HL-60 (cell line): ENCODE measurements around the gene CATSPERB.

ENCODE experiments used
- DNase-seq, 2 experiments: peaks; one replicate each; pipeline ENCODE4 v3.0.0-alpha.2; 2010 to 2020; ENCODE audit warnings: low read depth in 1 of 2, low spot score in 1 of 2
- H3K27ac ChIP-seq: fragments of 250-450 bp; sonication (Bioruptor Pico); replicated peaks from 2 replicates; pipeline ENCODE4 v1.5.1; 2020; ENCODE audit warnings: mild to moderate bottlenecking, moderate library complexity
- H3K27me3 ChIP-seq: fragments of 250-450 bp; sonication (Bioruptor Pico); 2 replicates; pipeline ENCODE4 v1.5.1; 2021; ENCODE audit warnings: mild to moderate bottlenecking, moderate library complexity; ENCODE audit not compliant: insufficient read depth, poor library complexity, severe bottlenecking
- H3K4me3 ChIP-seq: replicated peaks from 2 replicates; pipeline ENCODE4 v1.5.1; 2011; ENCODE audit warnings: mild to moderate bottlenecking, control low read depth, low read length; ENCODE audit not compliant: insufficient read depth
- GABPA ChIP-seq: IDR thresholded peaks from 2 replicates; pipeline ENCODE4 v1.6.1; 2012; ENCODE audit warnings: low read depth
- POLR2AphosphoS5 ChIP-seq: IDR thresholded peaks from 2 replicates; pipeline ENCODE4 v1.6.1; 2012; ENCODE audit warnings: low read depth
- REST ChIP-seq: IDR thresholded peaks from 2 replicates; pipeline ENCODE4 v1.6.1; 2012; ENCODE audit warnings: low read depth; ENCODE audit not compliant: insufficient replicate concordance
- SPI1 ChIP-seq: IDR thresholded peaks from 2 replicates; pipeline ENCODE4 v1.6.1; 2012; ENCODE audit warnings: low read depth, mild to moderate bottlenecking, borderline replicate concordance
- TF ChIP-seq, protein P1 (sequence below): IDR thresholded peaks from one replicate; pipeline ENCODE4 v1.5.1; 2011; ENCODE audit warnings: low read length, control low read depth, inconsistent platforms; ENCODE audit not compliant: insufficient read depth

CATSPERB gene

GRCh38 chr14:91754185-91754584 lies 22.3 kb upstream of the CATSPERB start:
- H3K4me3 ChIP-seq: no peak overlapping the region
- H3K27ac ChIP-seq: no peak overlapping the region
- no peak for DNase-seq
- TF ChIP-seq GABPA (no peak), POLR2AphosphoS5 (no peak), SPI1 (no peak), REST (no peak)
- TF ChIP-seq, protein P1, sequence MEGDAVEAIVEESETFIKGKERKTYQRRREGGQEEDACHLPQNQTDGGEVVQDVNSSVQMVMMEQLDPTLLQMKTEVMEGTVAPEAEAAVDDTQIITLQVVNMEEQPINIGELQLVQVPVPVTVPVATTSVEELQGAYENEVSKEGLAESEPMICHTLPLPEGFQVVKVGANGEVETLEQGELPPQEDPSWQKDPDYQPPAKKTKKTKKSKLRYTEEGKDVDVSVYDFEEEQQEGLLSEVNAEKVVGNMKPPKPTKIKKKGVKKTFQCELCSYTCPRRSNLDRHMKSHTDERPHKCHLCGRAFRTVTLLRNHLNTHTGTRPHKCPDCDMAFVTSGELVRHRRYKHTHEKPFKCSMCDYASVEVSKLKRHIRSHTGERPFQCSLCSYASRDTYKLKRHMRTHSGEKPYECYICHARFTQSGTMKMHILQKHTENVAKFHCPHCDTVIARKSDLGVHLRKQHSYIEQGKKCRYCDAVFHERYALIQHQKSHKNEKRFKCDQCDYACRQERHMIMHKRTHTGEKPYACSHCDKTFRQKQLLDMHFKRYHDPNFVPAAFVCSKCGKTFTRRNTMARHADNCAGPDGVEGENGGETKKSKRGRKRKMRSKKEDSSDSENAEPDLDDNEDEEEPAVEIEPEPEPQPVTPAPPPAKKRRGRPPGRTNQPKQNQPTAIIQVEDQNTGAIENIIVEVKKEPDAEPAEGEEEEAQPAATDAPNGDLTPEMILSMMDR: no peak
- H3K27me3 ChIP-seq: peaks cover 3% of the 10 kb centered on the region

- DNase-seq: no peak
- H3K27me3 ChIP-seq: peaks cover 4% of the 10 kb centered on the region
- H3K27ac ChIP-seq: no peak overlapping the region
- no peak overlapping the region for H3K4me3 ChIP-seq
- TF ChIP-seq SPI1 (no peak), REST (no peak), GABPA (no peak), POLR2AphosphoS5 (no peak)
- TF ChIP-seq, protein P1: no peak
Measured at GRCh38 chr14:91753501-91754128, 21.7 kb upstream of the CATSPERB start.

DNA sequence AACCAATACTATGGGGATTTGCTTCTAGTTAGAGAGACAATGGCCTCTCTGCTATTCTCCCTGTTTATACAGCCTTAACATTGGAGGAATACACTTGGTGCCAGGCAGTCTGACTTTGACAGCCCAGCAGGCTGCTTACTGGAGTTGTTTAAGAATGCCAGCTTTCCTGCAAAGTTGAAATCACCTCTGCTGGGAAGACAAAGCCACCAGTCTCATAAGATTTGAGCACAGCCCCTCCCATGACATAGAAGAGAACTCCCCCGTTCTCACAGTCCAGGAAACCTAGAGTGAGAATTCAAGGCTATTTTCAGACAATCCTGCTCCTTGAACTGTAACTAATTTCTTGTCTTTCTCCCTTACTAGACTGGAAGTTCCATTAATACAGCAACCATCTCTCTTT lies 21.1 kb upstream of the CATSPERB start:
- peaks cover 4% of the 10 kb centered on the region for H3K27me3 ChIP-seq
- DNase-seq: no peak
- TF ChIP-seq REST: no peak
- TF ChIP-seq, protein P1: no peak
- no peak for TF ChIP-seq SPI1
- no peak for TF ChIP-seq POLR2AphosphoS5
- no peak for TF ChIP-seq GABPA

More for the DNA sequence above, 21.1 kb upstream of the CATSPERB start:
- Histone ChIP-seq H3K4me3 (no peak overlapping the region), H3K27ac (no peak overlapping the region)
